Panc1 (cell line): ENCODE results near the gene PRKCA.

Source experiments
- POLR2AphosphoS5 ChIP-seq: IDR thresholded peaks from 2 replicates; pipeline ENCODE4 v1.6.1; 2012; ENCODE audit warnings: mild to moderate bottlenecking, low read depth, low read length, moderate library complexity
- TCF7L2 ChIP-seq: IDR thresholded peaks from 2 replicates; pipeline ENCODE4 v1.6.1; 2011; ENCODE audit warnings: mild to moderate bottlenecking, low read depth, low read length, inconsistent platforms
- TF ChIP-seq, protein P1 (sequence below): fragments of 450-650 bp; IDR thresholded peaks from 2 replicates; pipeline ENCODE4 v1.5.1; 2017; ENCODE audit warnings: mild to moderate bottlenecking
- TF ChIP-seq, protein P2 (sequence below), 2 experiments: IDR thresholded peaks; 2 replicates each; pipeline ENCODE4 v1.6.1; 2011 to 2012; ENCODE audit warnings: low read depth in 2 of 2, control low read depth in 1 of 2, low read length in 1 of 2, mild to moderate bottlenecking in 1 of 2, moderate library complexity in 1 of 2; ENCODE audit not compliant: insufficient read depth in 1 of 2

DNA sequence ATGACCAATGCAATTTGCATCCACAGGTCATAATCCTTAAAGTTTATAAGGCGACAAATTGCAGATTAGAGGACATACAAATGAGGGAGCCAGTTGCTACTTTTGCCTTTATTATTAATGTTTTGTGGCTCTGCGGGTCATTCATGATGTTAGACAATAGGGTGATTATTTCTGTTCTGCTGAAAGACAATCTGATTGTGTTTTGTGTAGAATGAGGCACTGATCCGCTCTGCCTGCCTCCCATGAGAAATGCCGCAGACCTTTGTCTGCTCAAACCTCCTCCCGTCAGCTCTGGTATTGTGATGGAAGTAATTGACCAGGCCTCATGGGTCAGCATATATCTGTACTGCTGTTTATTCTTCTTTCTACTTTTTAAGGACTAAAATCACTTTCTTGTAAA is 224.9 kb downstream of the PRKCA start:
- TF ChIP-seq, protein P1, sequence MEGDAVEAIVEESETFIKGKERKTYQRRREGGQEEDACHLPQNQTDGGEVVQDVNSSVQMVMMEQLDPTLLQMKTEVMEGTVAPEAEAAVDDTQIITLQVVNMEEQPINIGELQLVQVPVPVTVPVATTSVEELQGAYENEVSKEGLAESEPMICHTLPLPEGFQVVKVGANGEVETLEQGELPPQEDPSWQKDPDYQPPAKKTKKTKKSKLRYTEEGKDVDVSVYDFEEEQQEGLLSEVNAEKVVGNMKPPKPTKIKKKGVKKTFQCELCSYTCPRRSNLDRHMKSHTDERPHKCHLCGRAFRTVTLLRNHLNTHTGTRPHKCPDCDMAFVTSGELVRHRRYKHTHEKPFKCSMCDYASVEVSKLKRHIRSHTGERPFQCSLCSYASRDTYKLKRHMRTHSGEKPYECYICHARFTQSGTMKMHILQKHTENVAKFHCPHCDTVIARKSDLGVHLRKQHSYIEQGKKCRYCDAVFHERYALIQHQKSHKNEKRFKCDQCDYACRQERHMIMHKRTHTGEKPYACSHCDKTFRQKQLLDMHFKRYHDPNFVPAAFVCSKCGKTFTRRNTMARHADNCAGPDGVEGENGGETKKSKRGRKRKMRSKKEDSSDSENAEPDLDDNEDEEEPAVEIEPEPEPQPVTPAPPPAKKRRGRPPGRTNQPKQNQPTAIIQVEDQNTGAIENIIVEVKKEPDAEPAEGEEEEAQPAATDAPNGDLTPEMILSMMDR: no peak
- TF ChIP-seq, protein P2, sequence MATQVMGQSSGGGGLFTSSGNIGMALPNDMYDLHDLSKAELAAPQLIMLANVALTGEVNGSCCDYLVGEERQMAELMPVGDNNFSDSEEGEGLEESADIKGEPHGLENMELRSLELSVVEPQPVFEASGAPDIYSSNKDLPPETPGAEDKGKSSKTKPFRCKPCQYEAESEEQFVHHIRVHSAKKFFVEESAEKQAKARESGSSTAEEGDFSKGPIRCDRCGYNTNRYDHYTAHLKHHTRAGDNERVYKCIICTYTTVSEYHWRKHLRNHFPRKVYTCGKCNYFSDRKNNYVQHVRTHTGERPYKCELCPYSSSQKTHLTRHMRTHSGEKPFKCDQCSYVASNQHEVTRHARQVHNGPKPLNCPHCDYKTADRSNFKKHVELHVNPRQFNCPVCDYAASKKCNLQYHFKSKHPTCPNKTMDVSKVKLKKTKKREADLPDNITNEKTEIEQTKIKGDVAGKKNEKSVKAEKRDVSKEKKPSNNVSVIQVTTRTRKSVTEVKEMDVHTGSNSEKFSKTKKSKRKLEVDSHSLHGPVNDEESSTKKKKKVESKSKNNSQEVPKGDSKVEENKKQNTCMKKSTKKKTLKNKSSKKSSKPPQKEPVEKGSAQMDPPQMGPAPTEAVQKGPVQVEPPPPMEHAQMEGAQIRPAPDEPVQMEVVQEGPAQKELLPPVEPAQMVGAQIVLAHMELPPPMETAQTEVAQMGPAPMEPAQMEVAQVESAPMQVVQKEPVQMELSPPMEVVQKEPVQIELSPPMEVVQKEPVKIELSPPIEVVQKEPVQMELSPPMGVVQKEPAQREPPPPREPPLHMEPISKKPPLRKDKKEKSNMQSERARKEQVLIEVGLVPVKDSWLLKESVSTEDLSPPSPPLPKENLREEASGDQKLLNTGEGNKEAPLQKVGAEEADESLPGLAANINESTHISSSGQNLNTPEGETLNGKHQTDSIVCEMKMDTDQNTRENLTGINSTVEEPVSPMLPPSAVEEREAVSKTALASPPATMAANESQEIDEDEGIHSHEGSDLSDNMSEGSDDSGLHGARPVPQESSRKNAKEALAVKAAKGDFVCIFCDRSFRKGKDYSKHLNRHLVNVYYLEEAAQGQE (IDR thresholded peaks at IDR 0.05; ENCODE audit: insufficient read depth in 1 of 2, low read depth in 2 of 2, low read length in 1 of 2): no peak
- TF ChIP-seq POLR2AphosphoS5 (no peak), TCF7L2 (no peak)
